K562 (cell line): ENCODE results near the gene TUBA3C. TPM values are rescaled to one million over a fixed set of nuclear protein-coding genes. Genes with fewer than 3 reads are reported as not detected.

Experiments used
- ATAC-seq: fragments of 200-7000 bp; cut with Tn5 transposase; 3 replicates; pipeline ENCODE4 v1.9.1; 2020; ENCODE audit warnings: moderate library complexity
- BruUV-seq: library from RNA; stranded (reverse); fragments of 400-500 nt; replicated peaks from 2 replicates; lab custom pipeline; 2021; lab: Mats Ljungman, UMichigan
- CTCF ChIA-PET: fragments of 300-600 bp; formaldehyde crosslinking; extraction: SDS; loops from one replicate; lab custom pipeline; 2021; ENCODE audit warnings: low intra/inter-chr PET ratio; lab: Yijun Ruan, JAX
- POLR2A ChIA-PET: fragments of 300-600, 350-650 bp; sonication (Branson Sonifier 250); formaldehyde crosslinking; extraction: SDS; loops from one replicate; lab custom pipeline; 2021; ENCODE audit warnings: antibody characterized with exemption, inconsistent platforms; lab: Yijun Ruan, JAX
- DNase-seq, 4 experiments: peaks; one replicate each; pipeline versions ENCODE4 v3.0.0 to v3.0.0-alpha.2; 2011 to 2018; ENCODE audit warnings: low spot score in 3 of 4, mixed read lengths in 3 of 4; ENCODE audit errors: extremely low read depth in 1 of 4
- FAIRE-seq: peaks from 2 replicates; lab custom pipeline; 2011; peaks lifted over from hg19 to GRCh38; lab: Jason Lieb, UNC
- H2AFZ ChIP-seq: 2 replicates; pipeline ENCODE4 v1.6.0; 2011; ENCODE audit warnings: low read depth, low read length, control low read depth, inconsistent platforms
- H3K27ac ChIP-seq: fragments of 200-600 bp; 3 replicates; pipeline ENCODE4 v1.8.0; 2011; ENCODE audit warnings: low read depth, mild to moderate bottlenecking, control low read depth, inconsistent platforms, low read length, moderate library complexity, mixed read lengths; ENCODE audit errors: extremely low read depth
- H3K27me3 ChIP-seq, 2 experiments: fragments of 300-600 bp in 1 of 2; 2 replicates in 1 of 2; 3 replicates in 1 of 2; pipeline versions ENCODE4 v1.6.0 to v1.8.0; 2011; ENCODE audit warnings: inconsistent platforms in 2 of 2, low read length in 2 of 2, mild to moderate bottlenecking in 1 of 2, mixed read lengths in 1 of 2, moderate library complexity in 1 of 2; ENCODE audit not compliant: control insufficient read depth in 2 of 2, insufficient read depth in 2 of 2
- H3K36me3 ChIP-seq: fragments of 300-600 bp; 3 replicates; pipeline ENCODE4 v1.8.0; 2011; ENCODE audit warnings: mild to moderate bottlenecking, low read length, inconsistent platforms; ENCODE audit not compliant: control insufficient read depth, insufficient read depth
- H3K4me1 ChIP-seq, 2 experiments: fragments of 200-600 bp in 1 of 2; replicated peaks in 1 of 2; 2 replicates in 1 of 2; 3 replicates in 1 of 2; pipeline versions ENCODE4 v1.5.1 to v1.8.0; 2011; ENCODE audit warnings: inconsistent platforms in 2 of 2, low read length in 2 of 2, mild to moderate bottlenecking in 1 of 2, mixed read lengths in 1 of 2, moderate library complexity in 1 of 2; ENCODE audit not compliant: control insufficient read depth in 2 of 2, insufficient read depth in 2 of 2
- H3K4me2 ChIP-seq: 2 replicates; pipeline ENCODE4 v1.6.1; 2011; ENCODE audit warnings: low read length, control low read depth, inconsistent platforms, mixed read lengths; ENCODE audit not compliant: insufficient read depth
- H3K4me3 ChIP-seq: fragments of 200-600 bp; sonication (generic), shearing (Covaris generic); 2 replicates; pipeline ENCODE4 v1.5.1; 2016; ENCODE audit warnings: control low read depth, inconsistent platforms
- H3K79me2 ChIP-seq: fragments of 200-600 bp; 3 replicates; pipeline ENCODE4 v1.8.0; 2011; ENCODE audit warnings: low read length, inconsistent platforms; ENCODE audit not compliant: control insufficient read depth, insufficient read depth
- H3K9ac ChIP-seq, 2 experiments: 2 replicates each; pipeline versions ENCODE4 v1.6.0 to v1.6.1; 2011; ENCODE audit warnings: low read depth in 2 of 2, low read length in 2 of 2, control low read depth in 1 of 2, inconsistent platforms in 1 of 2, mild to moderate bottlenecking in 1 of 2, mixed read lengths in 1 of 2; ENCODE audit not compliant: insufficient read depth in 1 of 2
- H3K9me1 ChIP-seq: one replicate; pipeline ENCODE4 v1.6.0; 2011; ENCODE audit warnings: inconsistent platforms, mild to moderate bottlenecking, low read length, moderate library complexity; ENCODE audit not compliant: control insufficient read depth, insufficient read depth
- H3K9me3 ChIP-seq: replicated peaks from 2 replicates; pipeline ENCODE4 v1.5.1; 2011; ENCODE audit warnings: low read depth, low read length, inconsistent platforms; ENCODE audit not compliant: control insufficient read depth, insufficient read depth
- H4K20me1 ChIP-seq: replicated peaks from 2 replicates; pipeline ENCODE4 v1.6.1; 2011; ENCODE audit warnings: low read length, inconsistent platforms, mixed read lengths; ENCODE audit not compliant: control insufficient read depth, insufficient read depth
- ID3 ChIP-seq, 2 experiments: fragments of 250-450 bp in 1 of 2; fragments of 450-650 bp in 1 of 2; sonication (Bioruptor Pico) in 1 of 2; IDR thresholded peaks; 2 replicates each; pipeline versions ENCODE4 v1.6.1 to v1.8.0; 2016 to 2021; ENCODE audit warnings: mild to moderate bottlenecking in 2 of 2, moderate library complexity in 2 of 2, missing compliant biosample characterization in 1 of 2, missing genetic modification characterization in 1 of 2
- ZNF707 ChIP-seq: fragments of 250-450 bp; sonication (Bioruptor Pico); conservative IDR thresholded peaks from 2 replicates; pipeline ENCODE4 v1.8.0; 2022; ENCODE audit warnings: inconsistent platforms, mild to moderate bottlenecking, moderate library complexity
- in situ Hi-C: fragments of 300-500 bp; cut with MboI; formaldehyde crosslinking; loops from 4 replicates; pipeline ENCODE4 v1.15.0; 2018; ENCODE audit warnings: inconsistent platforms, mixed read lengths
- intact Hi-C: fragments of 100-400 bp; cut with micrococcal nuclease; formaldehyde crosslinking; loops from 2 replicates; pipeline ENCODE4 v1.14.2; 2022
- polyA plus RNA-seq, 8 experiments: library from polyadenylated mRNA; depleted of rRNA in 4 of 8; stranded (reverse) in 5 of 8; unstranded in 3 of 8; fragments of >200 nt; fragmentation: Nextera tagmentation in 2 of 8; fragmentation: Illumina TruSeq in 1 of 8; extraction: Ambion mirVana in 2 of 8; extraction: Trizol in 1 of 8; gene quantifications; 2 replicates each; pipeline versions ENCODE4 v1.2.1 to v1.2.3, GENCODE V29; 2011 to 2014; ENCODE audit warnings: inconsistent platforms in 1 of 8, missing spikeins in 1 of 8
- small RNA-seq: library from RNA; depleted of rRNA; stranded (forward); fragments of <200 nt; gene quantifications from one replicate; pipeline ENCODE3, GENCODE V24; 2014
- total RNA-seq, 7 experiments: library from RNA; depleted of rRNA in 6 of 7; stranded (reverse); fragments of >200 nt in 6 of 7; fragmentation: Illumina TruSeq in 2 of 7; extraction: Trizol in 2 of 7; gene quantifications; 2 replicates each; pipeline versions ENCODE4 v1.2.1 to v1.2.3, GENCODE V29; 2011 to 2021; ENCODE audit warnings: low replicate concordance in 1 of 7

Gene TUBA3C
- total and polyA plus RNA-seq, 9 of the 15 experiments (the other 6 are each of a cell fraction or from before 2014, with no cell fraction given), result 0.10 to 4.2 (median 2.2) TPM

- intact Hi-C loops, result no loop called here
Measured at GRCh38 chr13:19148561-19148960, 33.1 kb downstream of the TUBA3C start.

More at GRCh38 chr13:19148561-19148960, 33.1 kb downstream of the TUBA3C start:
- no peak overlapping the region for H2AFZ ChIP-seq
- TF ChIP-seq ZNF707, result peak; percentile 77; the same call in 1 of the 2 replicates
- no peak for TF ChIP-seq ID3 (CRISPR knock-in tag; IDR thresholded peaks at IDR 0.05)
- TF ChIP-seq ID3 (tag; IDR thresholded peaks at IDR 0.05), result no peak
- H4K20me1 ChIP-seq, result no peaks in the 10 kb centered on the region
- H3K36me3 ChIP-seq, result no peaks in the 10 kb centered on the region
- no peaks in the 10 kb centered on the region for H3K79me2 ChIP-seq
- no peak overlapping the region for H3K9ac ChIP-seq
- DNase-seq (no peak), ATAC-seq (no peak), FAIRE-seq (no peak)
- POLR2A ChIA-PET, result no interaction called here
- CTCF ChIA-PET, result no interaction called here
- H3K4me1 ChIP-seq, result no peaks in the 10 kb centered on the region
- no peaks in the 10 kb centered on the region for H3K9me3 ChIP-seq
- H3K4me3 ChIP-seq, result no peak overlapping the region
- no TSS peak for BruUV-seq
- no peak overlapping the region for H3K4me2 ChIP-seq
- H3K27me3 ChIP-seq, result no peaks in the 10 kb centered on the region
- no peak overlapping the region for H3K27ac ChIP-seq
- H3K9me1 ChIP-seq, result no peaks in the 10 kb centered on the region
- in situ Hi-C loops, result no loop called here

Small RNA genes lying within 50 kb of the gene (small RNA-seq; reads per million reads assigned to genes)
- gene AL139327.4, result not detected
